Fibroblast of pulmonary artery (primary cell): ENCODE data around the gene GEMIN4.
A peak's percentile ranks its signal among the peaks of the same experiment; 100 is the strongest.
"Not testable (repeated sequence)": the region's sequence is repeated elsewhere in the genome, so short reads cannot be mapped to it uniquely, and the experiment has no call there.

ENCODE experiments used
- DNase-seq: peaks from one replicate; pipeline ENCODE4 v3.0.0-alpha.2; 2010; ENCODE audit warnings: low read depth
- H3K4me3 ChIP-seq: replicated peaks from 2 replicates; pipeline ENCODE4 v1.5.1; 2011; ENCODE audit warnings: low read depth, mild to moderate bottlenecking, control low read depth, low read length, moderate library complexity
- TF ChIP-seq, protein P1 (sequence below): IDR thresholded peaks from 2 replicates; pipeline ENCODE4 v1.5.1; 2011; ENCODE audit warnings: mild to moderate bottlenecking, control low read depth, low read length, inconsistent platforms; ENCODE audit errors: missing control alignments

The GEMIN4 gene

DNA sequence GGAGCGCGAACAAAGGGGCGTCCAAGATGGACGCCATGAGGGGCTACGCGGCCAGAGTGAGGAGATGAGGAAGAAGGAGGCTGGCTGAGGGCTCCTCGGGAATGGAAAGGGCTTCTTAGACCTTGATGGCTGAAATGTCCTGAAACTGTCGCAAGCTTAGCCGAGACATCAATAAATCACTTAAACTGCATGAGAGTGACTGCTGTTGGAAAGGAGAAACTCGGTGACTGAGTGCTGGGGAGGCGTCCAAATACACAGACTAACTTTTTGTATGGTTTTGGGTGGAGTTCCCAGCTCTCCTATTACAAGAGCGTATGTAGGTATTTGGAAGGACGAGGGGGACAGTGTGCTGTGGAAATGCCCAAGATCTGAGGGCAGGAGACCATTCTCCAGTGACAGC is 1.4 kb upstream of the GEMIN4 start:
- TF ChIP-seq, protein P1, sequence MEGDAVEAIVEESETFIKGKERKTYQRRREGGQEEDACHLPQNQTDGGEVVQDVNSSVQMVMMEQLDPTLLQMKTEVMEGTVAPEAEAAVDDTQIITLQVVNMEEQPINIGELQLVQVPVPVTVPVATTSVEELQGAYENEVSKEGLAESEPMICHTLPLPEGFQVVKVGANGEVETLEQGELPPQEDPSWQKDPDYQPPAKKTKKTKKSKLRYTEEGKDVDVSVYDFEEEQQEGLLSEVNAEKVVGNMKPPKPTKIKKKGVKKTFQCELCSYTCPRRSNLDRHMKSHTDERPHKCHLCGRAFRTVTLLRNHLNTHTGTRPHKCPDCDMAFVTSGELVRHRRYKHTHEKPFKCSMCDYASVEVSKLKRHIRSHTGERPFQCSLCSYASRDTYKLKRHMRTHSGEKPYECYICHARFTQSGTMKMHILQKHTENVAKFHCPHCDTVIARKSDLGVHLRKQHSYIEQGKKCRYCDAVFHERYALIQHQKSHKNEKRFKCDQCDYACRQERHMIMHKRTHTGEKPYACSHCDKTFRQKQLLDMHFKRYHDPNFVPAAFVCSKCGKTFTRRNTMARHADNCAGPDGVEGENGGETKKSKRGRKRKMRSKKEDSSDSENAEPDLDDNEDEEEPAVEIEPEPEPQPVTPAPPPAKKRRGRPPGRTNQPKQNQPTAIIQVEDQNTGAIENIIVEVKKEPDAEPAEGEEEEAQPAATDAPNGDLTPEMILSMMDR: no peak
- no peak overlapping the region for H3K4me3 ChIP-seq
- DNase-seq: no peak

DNA sequence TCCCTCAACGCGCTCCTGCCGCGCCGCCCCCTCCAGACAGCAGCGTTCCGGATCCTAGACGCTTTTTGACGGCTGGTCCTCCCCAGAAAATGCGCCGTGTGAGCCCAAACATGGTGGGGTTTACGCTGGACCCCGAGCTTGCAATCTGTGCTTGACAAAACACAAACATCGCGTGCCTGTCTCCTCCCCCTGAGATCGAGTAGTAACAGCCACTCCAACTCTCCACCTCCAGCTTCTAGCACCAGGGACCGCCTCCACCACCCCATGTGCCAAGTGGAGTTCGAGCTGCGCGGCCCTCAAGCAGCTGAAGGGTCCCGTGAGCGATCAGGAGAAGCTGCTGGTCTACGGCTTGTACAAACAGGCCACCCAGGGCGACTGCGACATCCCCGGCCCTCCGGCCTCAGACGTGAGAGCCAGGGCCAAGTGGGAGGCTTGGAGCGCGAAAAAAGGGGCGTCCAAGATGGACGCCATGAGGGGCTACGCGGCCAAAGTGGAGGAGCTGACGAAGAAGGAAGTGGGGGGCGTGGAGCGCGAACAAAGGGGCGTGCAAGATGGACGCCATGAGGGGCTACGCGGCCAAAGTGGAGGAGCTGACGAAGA is 656 bp upstream of the GEMIN4 start:
- DNase-seq: peak; percentile 80
- peak overlapping the region; percentile 72 for H3K4me3 ChIP-seq
- TF ChIP-seq, protein P1: no peak

DNA sequence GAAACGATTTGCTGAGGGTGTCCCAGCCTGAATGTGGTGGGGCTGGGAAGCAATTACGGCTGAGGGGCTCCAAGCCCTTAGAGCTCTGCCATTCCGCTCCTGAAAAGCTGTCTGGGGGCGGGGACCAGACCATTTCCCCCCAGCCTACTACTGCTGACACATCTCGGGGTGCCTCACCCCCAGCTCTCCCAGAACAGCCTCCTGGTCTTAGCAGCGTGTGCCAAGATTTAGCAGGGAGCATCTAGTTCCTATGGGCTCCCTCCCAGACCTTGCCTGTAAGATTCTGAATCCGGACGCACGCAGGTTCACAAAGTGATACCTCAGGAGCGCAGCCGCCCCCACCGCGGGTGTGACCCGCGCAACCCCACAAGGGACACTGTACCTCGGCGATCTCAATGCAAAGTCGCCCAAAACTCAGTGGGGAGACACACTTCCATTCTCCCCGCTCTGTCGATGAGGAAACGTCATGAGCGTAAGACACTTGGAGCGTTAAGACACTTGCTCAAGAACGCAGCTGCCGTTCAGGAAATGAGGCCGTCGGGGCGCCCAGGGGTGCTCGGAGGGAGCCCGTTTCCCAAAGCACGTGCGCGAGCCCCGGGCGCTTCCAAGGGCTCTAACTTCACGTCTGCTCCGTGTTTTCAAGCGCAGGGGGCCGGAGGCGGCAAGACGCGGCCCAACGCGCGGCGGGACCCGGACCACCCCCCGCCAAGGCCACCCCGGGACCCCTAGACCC is 629 bp downstream of the GEMIN4 start:
- peak; percentile 47 for DNase-seq
- TF ChIP-seq, protein P1: no peak

DNA sequence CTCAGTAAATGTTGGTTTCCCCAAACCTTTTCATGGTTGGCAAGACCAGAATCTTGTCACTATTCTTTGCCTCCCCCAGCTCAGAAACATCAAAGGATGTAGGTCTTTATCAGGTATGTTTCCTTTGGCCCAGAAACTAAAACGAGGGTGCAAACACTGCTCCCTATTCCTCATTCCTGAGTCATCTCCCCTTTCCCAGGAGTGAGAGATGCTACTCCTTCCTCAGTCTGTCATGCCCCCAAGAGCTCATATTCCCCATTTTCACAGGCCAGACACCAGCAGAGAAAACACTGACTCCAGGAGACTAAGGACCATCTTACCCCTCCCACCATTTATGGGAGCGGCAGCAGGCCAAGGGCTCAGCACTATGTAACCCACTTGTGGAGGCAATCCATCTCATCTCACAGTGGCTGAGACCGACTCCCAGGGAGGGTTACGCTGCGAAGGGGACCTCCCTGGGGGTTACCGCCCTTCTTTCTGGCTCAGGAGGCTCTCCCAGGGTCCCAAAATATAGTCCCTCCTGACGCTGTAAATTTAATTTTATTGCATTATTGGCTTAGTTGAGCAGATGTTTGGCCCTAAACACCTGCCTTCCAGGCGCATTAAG is 1.5 kb downstream of the GEMIN4 start:
- DNase-seq: no peak
- H3K4me3 ChIP-seq: peak overlapping the region; percentile 72
- TF ChIP-seq, protein P1: no peak

More for the DNA sequence above, 629 bp downstream of the GEMIN4 start:
- peak overlapping the region; percentile 72 for H3K4me3 ChIP-seq

DNA sequence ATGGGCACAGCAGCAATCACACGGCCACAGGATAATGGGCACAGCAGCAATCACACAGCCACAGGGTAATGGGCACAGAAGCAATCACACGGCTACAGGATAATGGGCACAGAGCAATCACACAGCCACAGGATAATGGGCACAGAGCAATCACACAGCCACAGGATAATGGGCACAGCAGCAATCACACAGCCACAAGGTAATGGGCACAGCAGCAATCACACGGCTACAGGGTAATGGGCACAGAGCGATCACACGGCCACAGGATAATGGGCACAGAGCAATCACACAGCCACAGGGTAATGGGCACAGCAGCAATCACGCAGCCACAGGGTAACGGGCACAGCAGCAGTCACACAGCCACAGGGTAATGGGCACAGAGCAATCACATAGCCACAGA is 2.7 kb downstream of the GEMIN4 start:
- H3K4me3 ChIP-seq, DNase-seq: not testable (repeated sequence)

DNA sequence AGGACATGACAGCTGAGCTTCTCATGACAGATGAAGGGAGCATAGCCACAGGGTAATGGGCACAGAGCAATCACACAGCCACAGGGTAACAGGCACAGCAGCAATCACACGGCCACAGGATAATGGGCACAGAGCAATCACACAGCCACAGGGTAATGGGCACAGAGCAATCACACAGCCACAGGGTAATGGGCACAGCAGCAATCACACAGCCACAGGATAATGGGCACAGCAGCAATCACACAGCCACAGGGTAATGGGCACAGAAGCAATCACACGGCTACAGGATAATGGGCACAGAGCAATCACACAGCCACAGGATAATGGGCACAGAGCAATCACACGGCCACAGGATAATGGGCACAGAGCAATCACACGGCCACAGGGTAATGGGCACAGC is 3.5 kb downstream of the GEMIN4 start:
- not testable (repeated sequence) for H3K4me3 ChIP-seq

DNA sequence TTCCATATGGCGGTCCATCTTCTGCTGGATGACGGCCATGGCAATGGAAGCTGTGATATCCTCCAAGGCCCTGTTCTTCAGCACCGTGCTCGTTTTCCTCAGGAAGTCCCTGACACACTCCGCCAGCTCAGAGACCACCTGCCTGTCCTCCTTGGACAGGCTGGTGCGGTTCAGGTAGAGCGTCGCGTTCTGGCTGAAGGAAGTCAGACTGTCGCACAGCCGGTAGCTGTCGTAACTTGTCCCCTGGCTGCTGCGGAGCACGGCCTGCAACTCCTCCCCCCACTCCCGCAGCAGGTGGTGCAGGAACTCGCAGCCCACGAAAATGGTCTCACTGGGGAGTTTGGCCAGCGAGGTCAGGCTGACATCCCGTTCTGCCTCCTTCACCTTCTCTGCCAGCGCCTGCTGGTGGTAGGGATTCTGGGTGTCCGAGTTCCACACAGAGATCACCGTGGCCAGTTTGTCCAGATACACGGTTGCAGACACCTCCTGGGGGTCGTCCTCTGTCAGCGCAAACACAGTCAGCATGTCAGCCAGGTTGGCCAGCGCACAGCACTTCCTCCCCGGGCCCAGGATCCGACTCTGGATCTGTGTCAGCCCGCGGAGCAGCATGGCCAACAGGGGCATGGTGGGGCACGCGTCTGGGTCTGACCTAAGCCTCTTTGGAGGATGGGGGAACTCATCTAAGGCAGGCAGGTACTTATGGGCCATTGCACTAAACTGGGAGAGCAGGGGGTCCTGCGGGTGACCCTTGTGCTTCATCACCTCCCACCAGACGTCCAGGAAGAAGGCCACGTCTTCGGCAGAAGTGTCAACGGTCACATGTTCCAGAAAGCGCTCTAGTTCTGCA is 5.1 kb downstream of the GEMIN4 start:
- TF ChIP-seq, protein P1: no peak
- H3K4me3 ChIP-seq: no peak overlapping the region
- DNase-seq: no peak

More for the DNA sequence above, 3.5 kb downstream of the GEMIN4 start:
- not testable (repeated sequence) for DNase-seq
